Kidney (tissue), 14 donors: Measurements from ENCODE around the gene IQCK. TPM values are rescaled to one million over a fixed set of nuclear protein-coding genes. Genes with fewer than 3 reads are reported as not detected.

Experiments used
- DNase-seq, 5 donors: peaks; one replicate each; pipeline ENCODE4 v3.0.0-alpha.2; 2013 to 2020
- FAIRE-seq: peaks from 2 replicates; lab custom pipeline; 2012; peaks lifted over from hg19 to GRCh38; lab: Jason Lieb, UNC
- H3K27ac ChIP-seq, 2 donors: one replicate each; pipeline ENCODE4 v1.7.0; 2013; ENCODE audit warnings: low read depth in 2 of 2, low read length in 2 of 2, inconsistent platforms in 1 of 2
- H3K27me3 ChIP-seq: one replicate; pipeline ENCODE4 v1.7.1; 2013; ENCODE audit warnings: low read length, inconsistent platforms; ENCODE audit not compliant: control insufficient read depth, insufficient read depth
- H3K36me3 ChIP-seq, 3 donors: one replicate each; pipeline versions ENCODE4 v1.7.0 to v1.7.1; 2013; ENCODE audit warnings: low read length in 3 of 3, control low read depth in 1 of 3, inconsistent platforms in 1 of 3; ENCODE audit not compliant: insufficient read depth in 3 of 3, control insufficient read depth in 2 of 3
- H3K4me1 ChIP-seq, 3 donors: one replicate each; pipeline versions ENCODE4 v1.7.0 to v1.7.1; 2013; ENCODE audit warnings: low read length in 3 of 3, inconsistent platforms in 1 of 3, low read depth in 1 of 3; ENCODE audit not compliant: control insufficient read depth in 2 of 3, insufficient read depth in 2 of 3
- H3K4me3 ChIP-seq, 3 donors: one replicate each; pipeline versions ENCODE4 v1.7.0 to v1.8.1; 2013; ENCODE audit warnings: low read length in 3 of 3, control low read depth in 1 of 3, inconsistent platforms in 1 of 3
- H3K9ac ChIP-seq, 3 donors: one replicate each; pipeline versions ENCODE4 v1.7.0 to v1.7.1; 2013; ENCODE audit warnings: low read length in 3 of 3, control low read depth in 1 of 3, inconsistent platforms in 1 of 3
- H3K9me3 ChIP-seq, 3 donors: one replicate each; pipeline versions ENCODE4 v1.7.0 to v1.7.1; 2013; ENCODE audit warnings: low read length in 3 of 3, control low read depth in 1 of 3, inconsistent platforms in 1 of 3; ENCODE audit not compliant: control insufficient read depth in 2 of 3, insufficient read depth in 1 of 3
- CTCF ChIP-seq: IDR thresholded peaks from 3 replicates; pipeline ENCODE4 v1.5.1; 2012; ENCODE audit warnings: mild to moderate bottlenecking, moderate library complexity, borderline replicate concordance; ENCODE audit not compliant: insufficient read depth; ENCODE audit errors: extremely low read depth
- intact Hi-C: fragments of 100-400 bp; cut with DNase I; formaldehyde crosslinking; loops from one replicate; pipeline ENCODE4 v1.11.1; 2022
- polyA plus RNA-seq: library from polyadenylated mRNA; stranded (reverse); fragments of 350-450 nt; fragmentation: Illumina TruSeq; extraction: RNeasy Lipid Tissue Mini Kit (QIAGEN cat#74804); gene quantifications from one replicate; pipeline ENCODE4 v1.2.3, GENCODE V29; 2014; ENCODE audit warnings: low read depth, low replicate concordance; ENCODE audit not compliant: insufficient read depth
- total RNA-seq: library from RNA; stranded (reverse); fragmentation: NEBNext Ultra II Directional; extraction: Animal tissue kit (Norgen Biotek cat#: 25700); gene quantifications from one replicate; pipeline ENCODE4 v1.2.1, GENCODE V29; 2021
- donor health status: control.
- donor health status: control.
- donor health status: control.
- donor health status: control.
- donor health status: control.
- donor health status: DM: yes; HTN: yes; CAD: no.
- donor health status: Normal renal cell carcinoma (clear cell type).

IQCK gene
- total and polyA plus RNA-seq, 2 donors from 2014 or later: 35.4 to 38.1 TPM

- FAIRE-seq (no peak), DNase-seq (no peak)
Observed at GRCh38 chr16:19829844-19830692, 112.0 kb downstream of the IQCK start.

GRCh38 chr16:19830902-19831560 is 113.0 kb downstream of the IQCK start:
- H3K9me3 ChIP-seq: no peaks in the 10 kb centered on the region
- intact Hi-C loops: no loop called here
- H3K27ac ChIP-seq: peak overlapping the region; percentile 46 to 63
- no peak for TF ChIP-seq CTCF
- H3K27me3 ChIP-seq: no peaks in the 10 kb centered on the region
- peaks cover 0 to 2% (median 0%) of the 10 kb centered on the region in 3 donors for H3K36me3 ChIP-seq
- FAIRE-seq (no peak), DNase-seq (peak in 3 of 5 donors; percentile 46 to 79 (median 72))
- no peak overlapping the region for H3K9ac ChIP-seq
- no peak overlapping the region for H3K4me3 ChIP-seq
- H3K4me1 ChIP-seq: peaks cover 0 to 6% (median 5%) of the 10 kb centered on the region in 3 donors

More at GRCh38 chr16:19829844-19830692, 112.0 kb downstream of the IQCK start:
- Histone ChIP-seq H3K36me3 (peaks cover 0 to 2% (median 0%) of the 10 kb centered on the region in 3 donors), H3K9ac (no peak overlapping the region), H3K9me3 (no peaks in the 10 kb centered on the region), H3K27me3 (no peaks in the 10 kb centered on the region), H3K4me3 (no peak overlapping the region), H3K4me1 (peaks cover 0 to 6% (median 5%) of the 10 kb centered on the region in 3 donors), H3K27ac (peak overlapping the region; percentile 63 to 67)
- intact Hi-C loops: no loop called here
- no peak for TF ChIP-seq CTCF

GRCh38 chr16:19831678-19832077 is 113.6 kb downstream of the IQCK start:
- no peak overlapping the region for H3K9ac ChIP-seq
- H3K9me3 ChIP-seq: no peaks in the 10 kb centered on the region
- no peak for FAIRE-seq
- H3K27ac ChIP-seq: peak overlapping the region; percentile 46 to 63
- H3K4me1 ChIP-seq: peaks cover 0 to 6% (median 5%) of the 10 kb centered on the region in 3 donors
- no peaks in the 10 kb centered on the region for H3K27me3 ChIP-seq
- no peak overlapping the region for H3K4me3 ChIP-seq
- H3K36me3 ChIP-seq: peaks cover 0 to 2% (median 0%) of the 10 kb centered on the region in 3 donors
- peak in 3 of 5 donors; percentile 48 to 77 (median 75) for DNase-seq
- intact Hi-C loops: no loop called here
- no peak for TF ChIP-seq CTCF
